ENCODE measurements around the gene KRTAP5-2.

KRTAP5-2 gene

DNA sequence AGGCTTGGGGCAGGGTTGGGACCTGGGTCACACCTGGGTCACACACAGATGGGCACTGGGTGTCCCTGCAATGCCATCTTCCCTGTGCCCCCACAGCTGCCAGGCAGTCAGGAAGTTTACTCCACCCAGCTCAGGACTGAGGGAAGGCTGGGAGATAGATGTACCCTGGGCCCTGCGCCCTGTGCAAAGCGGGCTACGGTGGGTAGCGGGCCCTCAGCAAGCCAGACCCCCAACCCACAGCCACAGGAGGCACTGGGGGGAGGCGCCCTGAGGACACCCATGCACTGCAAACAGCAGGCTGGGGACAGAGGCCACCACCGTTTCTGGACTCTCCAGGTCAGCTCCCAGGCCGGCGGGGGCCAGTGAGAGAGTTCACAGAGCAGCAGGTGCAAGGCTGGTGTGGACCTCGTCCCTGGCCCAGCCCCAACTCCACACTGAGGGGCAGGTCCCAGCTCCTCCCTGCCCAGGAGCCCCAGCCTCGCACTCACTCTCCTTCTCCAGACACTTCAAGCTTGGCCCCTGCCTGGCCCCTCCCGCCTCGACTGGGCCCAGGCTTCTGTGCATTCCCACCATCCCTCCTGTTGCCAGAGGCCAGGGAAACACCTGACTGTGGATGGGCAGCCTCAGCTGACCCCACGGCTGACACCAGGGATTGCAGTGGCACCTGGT, 30.9 kb downstream of the KRTAP5-2 start:
- no peak for DNase-seq

DNA sequence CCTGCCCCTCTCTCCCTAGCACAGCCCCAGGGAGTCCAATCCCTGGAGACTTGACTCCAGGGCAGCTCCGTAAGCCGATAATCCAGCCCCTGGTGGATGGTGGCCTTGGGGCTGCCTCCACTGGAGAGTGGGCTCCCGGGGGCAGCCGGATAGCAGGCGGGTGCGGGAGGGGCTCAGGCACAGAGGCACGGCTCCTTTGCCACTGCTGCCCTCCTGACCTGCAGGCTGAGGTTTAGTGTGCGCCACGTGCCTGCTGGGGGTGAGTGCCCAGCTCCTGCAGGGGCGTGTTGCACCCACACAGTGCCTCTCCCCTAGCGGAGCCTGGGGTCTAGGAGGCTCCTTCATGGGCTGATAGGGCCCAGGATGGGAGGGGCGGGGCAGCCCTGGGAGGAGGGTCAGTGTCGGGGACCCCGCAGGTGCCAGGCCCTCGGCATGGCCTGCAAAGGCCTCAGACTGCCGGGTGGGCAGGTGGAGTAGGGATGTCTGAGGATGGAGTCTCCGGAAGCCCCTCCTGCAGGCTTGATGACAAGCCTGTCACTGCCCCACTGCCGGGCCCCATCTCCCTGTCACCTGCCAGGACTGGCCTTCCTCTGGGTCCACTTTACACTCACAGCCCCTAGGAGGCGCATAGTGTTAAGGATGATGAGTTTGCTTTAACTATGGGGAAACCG, 31.6 kb downstream of the KRTAP5-2 start:
- no peak for DNase-seq

DNA sequence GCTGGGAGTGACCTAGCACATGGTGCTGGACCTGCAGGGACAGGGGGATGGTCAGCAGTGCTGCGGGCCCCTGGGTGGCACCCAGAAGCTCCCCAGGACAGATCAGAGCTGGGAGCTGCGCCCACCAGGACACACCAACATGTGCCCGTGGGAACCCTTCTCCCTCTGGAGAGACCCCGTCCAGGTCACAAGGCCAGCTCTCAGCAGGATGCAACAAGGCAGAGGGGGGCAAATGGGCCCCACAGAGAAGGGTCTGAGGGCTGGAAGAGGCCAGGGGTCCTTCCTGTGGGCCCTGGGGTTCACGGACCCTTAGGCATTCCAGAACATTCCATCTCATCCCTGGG, 32.2 kb downstream of the KRTAP5-2 start:
- no peak for DNase-seq

DNA sequence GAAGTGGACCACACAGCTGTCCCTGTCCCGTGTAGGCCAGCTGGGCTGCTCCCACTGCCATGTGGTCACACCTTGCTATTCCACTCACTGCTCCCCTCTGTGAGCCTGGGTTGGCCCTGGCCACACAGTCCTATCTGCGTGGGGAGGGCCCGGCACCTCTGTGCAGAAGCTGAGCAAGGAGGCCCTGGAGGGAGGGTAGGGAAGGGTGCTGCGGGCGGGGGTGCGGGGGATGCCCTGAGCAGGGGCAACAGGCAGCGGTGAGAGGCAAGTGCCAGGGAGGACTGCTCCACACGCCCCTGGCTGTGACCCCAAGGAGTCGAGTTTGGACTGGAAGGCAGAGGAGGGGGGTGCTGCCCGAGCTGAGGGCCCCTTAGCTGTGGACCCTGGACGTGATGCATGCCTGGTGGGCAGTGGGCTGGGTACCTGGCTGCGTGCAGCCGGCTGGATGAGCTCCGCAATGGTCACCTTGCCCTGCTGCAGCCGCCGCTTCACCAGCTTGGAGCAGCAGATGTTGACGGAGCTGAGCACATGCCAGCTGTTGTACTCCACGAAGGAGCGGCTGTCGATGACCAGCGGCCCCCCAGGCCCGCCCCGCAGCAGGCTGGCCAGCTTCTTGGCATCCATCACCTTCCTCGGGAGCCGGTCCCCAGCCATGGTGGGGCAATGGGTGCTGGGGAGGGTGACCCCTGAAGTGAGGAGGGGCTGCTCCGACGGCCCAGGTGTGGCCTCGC, 32.8 kb downstream of the KRTAP5-2 start:
- no peak for DNase-seq

DNA sequence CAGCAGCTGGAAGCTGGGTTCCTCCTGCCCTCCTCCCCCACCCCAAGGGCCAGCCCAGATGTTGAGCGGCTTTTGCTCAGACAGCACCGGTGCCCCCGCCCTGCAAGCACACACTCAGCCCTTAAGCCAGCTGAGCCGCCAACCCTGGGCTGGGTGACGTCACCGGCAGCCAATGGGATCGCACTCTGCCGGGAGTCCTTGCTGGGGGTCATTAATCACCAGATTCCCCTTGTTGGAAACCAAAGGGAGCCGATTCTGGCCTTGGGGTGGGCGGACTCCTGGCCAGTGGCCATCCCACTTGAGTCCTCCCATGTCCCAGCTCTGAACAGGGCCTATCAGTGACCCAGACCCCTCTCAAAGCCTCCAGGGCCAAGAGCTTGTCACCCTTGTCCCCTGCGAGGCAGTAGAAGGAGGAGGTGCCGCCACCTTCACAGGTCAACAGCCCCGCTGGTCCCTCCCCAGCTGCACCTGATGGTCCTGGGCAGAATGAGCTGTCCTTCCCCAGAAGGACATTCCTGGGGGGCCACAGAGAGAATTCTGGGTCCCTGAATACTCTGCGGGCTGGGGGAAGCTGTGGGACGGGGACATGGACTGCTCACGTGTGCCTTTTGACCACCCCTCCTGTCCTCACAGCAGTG, 33.4 kb downstream of the KRTAP5-2 start:
- peak; percentile 93 for DNase-seq

DNA sequence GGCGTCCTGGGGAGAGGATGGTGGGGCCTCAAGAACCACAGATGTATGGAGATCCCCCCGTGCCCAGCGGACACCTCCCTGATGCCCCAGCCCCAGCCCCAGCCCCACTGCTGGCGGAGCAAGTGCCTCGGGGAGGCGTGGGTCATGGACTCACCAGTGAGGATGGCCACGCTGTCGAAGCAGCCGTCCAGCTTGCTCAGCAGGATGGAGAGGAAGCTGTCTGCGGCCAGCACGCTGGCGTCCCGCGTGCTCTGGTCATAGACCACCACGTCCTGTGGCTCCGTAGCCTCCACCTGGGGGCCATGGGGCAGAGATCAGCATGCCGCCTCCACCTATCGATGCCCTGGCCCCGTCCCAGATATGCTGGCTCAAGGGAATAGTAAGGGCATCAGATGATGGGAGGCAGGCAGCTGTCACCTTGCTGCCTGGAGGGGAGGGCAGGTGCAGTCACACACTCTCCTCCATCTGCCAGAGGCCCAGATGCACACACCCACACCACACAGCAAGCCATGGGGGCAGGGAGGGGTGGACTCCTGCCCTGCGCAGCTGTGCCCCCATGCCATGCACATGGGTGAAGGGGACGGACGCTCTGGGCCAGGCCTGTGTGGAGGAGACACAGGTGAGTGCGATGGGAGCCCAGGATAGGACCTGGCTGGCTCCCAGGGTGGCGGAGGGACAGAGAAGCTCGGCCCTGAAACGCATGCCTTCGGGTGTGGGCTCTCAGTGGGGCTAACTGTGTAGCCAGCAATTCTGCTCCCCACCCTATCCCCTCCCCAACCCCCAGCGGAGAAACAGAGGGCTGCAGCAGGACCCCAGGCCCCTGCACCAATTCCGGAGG, 34.2 kb downstream of the KRTAP5-2 start:
- DNase-seq, result no peak

DNA sequence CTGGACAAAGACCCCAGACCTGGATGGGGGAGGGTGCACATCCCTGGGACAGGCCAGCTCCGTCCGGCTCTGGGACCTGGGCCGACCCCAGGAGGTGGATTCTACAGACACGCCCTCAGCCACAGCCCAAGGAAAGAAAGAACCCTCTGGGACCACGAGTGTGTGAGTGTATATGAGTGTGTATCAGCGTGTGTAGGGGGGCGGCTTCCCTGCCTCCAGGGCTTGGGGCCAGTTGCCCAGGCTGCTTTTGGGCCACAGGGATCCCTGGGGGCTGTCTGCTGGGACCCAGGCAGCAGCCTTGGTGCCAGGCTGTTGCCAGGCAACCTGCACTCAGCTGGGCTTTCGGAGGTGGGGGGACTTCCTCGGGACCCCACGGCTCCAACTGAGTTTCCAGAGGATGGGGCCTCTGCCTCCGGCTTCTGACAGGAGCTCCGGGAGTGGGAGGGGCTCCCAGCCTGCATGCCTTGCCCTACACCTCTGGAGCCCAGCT, 34.9 kb downstream of the KRTAP5-2 start:
- no peak for DNase-seq

DNA sequence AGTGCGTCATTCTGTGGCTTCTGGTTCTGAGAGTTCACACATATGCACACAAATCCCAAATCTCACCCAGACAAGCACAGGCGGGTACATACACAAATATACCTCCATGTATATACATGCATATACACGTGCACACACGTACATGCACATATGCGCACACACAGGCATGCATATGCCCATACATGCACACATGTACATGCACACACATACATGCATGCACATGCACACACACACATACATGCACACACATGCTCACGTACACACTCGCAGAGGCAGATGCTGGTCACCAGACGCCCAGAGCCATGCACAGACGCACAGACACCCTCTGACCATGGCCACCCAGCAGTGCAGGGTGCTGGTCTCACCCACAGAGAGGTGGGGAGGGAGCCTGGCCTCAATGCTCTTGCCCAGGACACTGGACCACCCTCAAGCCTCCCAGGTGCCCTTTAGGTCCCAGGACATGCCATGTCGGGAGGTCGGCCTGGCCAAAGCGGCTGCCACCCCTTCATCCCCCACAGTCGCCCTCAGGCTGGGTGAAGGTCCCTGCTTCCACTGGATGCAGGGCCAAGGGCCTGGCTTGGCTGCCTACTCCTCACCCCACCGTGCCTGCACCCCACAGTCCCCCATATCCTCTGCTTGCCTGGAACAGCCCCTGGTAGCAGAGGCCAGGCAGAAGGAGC, 35.5 kb downstream of the KRTAP5-2 start:
- no peak for DNase-seq

DNA sequence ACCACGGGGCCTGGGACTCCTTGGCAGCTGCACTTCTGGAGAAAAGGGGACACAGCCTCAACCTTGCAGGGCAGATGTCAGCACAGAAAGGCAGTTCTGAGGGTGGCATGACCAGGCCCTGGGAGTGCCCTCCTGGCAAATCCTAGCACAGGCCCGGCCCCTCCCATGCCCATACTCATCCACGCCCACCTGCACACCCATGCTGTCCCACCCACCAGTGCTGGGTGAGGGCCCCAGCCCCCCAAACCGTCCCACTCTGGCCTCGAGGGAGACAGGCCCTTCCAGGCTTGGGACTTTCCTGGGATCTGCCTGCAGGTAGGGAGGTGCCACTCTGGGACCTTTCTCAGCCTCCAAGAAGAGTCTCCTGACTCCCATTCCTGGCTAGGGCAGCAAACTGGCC, 36.1 kb downstream of the KRTAP5-2 start:
- DNase-seq, result no peak

DNA sequence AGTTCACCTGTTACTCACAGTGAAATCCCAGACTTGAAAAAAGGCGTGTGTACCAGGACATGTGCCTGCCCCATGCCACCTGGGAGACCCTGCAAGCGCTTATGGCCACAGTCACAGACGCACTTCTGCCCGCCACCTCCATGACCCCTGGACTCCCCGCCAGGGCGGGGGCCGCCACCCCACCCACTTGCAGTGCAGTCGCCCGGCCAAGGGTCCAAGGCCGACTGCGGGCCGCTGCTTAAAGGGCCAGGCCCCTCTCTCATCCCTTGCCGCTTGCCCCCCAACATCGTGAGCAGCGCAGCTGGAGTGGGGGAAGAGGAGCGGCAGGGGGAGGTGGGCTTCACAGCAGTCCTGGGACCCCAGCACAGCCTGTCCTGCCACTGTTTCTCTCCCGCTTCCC, 36.8 kb downstream of the KRTAP5-2 start:
- no peak for DNase-seq

DNA sequence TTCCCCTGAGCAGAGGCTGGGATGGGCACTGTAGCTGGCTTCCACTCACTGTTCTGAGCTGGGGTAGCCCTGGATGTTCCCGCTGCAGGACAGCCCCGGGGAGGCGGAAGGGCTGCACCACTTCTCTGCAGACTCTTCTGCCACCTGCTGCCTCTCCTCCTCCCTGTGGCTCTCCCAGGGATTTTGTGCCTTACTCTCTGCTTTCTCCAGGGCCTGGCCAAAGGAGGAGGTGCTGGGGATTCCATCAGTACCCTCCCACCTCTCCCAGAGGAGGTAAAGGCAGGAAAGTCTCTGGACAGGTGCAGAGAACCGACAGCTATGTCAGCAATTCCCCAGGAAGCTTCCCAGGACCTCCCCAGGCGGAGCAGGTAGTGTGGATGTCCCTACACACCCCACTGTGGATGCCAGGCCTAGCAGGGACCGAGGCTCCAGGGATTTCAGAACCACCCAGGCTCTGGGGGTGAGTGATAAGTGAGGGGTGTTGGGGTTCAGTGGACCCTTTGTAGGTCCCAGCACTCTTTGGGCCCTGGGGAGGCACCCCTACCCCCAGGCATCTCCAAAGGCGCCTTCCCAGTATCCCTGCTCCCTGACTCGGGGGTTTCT, 37.3 kb downstream of the KRTAP5-2 start:
- no peak for DNase-seq

DNA sequence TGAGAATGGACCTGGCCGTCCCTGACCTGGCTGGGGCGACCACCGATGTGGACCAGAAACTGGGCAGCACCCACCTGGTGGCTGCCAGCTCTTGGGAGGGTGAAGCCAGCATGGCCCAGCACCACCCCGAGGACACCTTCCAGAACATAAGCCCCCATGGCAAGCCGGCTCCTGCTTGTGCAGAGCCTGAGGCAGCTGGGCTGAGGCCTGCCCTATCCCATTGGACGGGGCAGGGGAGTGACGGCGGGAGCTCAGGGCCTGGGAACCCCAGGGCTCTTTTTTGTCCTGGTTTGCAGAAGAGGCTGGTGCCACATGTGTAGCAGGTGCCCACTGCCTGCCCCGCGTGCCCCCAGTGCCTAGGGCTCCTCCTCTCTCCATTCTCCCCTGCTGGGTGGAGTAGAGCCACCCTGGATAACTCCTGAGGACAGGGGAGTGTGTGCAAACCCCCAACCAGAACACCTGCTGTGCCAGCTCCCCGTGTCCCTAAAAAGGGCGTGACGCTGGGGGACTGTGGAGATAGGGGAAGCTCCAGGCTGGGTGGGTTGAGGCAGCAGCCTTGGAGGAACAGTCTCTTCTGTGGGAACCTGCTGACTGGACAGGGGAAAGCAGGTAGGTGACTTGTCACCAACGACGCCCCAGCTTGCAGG, 38.0 kb downstream of the KRTAP5-2 start:
- DNase-seq, result no peak

DNA sequence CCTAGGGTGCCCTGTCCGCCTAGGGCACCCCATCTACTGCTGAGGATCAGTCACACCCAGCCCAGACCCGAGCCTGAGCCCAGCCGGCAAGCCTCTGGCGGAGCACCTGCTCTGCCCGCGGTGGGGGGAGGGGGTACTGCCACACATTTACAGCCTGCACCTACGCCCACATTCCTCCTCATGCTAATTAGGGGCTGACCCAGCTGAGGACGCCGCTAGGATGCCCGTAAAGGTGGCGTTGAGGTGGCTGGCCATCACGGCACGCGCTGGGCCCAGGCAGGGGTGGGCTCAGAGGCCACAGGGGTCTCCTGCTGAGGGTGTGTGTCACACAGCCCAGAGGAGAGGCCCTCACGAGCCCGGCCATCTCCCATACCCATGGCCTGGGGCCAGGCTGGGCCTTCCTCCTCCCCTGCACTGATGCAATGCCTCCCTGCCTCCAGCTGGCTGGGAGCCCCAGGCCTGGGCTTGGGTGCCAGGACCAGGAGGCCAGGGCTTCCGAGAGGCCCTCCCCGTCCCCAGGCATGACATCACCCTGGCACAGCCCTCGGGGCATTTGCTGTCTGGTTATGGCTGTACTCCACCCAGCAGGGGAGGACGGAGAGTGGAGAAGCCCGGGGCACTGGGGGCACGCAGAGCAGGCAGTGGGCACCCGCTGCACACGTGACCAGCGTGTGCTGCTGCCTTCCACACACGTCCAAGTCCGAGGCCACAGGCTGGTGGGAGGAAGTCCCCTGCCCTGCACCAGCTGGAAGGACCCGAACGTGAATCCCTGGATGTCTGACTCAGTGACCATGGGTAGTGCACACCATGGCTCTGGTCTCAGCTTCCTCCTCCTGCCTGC, 38.8 kb downstream of the KRTAP5-2 start:
- peak; percentile 87 for DNase-seq

DNA sequence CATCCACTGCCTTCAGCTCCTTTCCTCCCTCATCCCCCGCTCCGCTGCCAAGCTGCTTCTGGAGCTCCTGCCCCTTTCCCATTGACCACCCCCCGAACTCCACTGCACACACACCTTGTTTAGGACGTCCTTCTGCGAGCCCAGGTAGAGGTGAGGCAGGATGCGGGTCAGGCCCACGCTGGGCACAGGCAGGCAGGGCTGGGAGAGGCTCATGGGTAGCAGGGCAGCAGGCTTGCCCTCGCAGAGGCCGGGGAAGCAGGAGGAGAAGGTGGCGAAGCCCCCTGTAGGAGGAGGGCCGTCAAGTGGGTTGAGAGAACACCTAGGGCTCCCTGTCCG, 39.4 kb downstream of the KRTAP5-2 start:
- DNase-seq, result no peak

DNA sequence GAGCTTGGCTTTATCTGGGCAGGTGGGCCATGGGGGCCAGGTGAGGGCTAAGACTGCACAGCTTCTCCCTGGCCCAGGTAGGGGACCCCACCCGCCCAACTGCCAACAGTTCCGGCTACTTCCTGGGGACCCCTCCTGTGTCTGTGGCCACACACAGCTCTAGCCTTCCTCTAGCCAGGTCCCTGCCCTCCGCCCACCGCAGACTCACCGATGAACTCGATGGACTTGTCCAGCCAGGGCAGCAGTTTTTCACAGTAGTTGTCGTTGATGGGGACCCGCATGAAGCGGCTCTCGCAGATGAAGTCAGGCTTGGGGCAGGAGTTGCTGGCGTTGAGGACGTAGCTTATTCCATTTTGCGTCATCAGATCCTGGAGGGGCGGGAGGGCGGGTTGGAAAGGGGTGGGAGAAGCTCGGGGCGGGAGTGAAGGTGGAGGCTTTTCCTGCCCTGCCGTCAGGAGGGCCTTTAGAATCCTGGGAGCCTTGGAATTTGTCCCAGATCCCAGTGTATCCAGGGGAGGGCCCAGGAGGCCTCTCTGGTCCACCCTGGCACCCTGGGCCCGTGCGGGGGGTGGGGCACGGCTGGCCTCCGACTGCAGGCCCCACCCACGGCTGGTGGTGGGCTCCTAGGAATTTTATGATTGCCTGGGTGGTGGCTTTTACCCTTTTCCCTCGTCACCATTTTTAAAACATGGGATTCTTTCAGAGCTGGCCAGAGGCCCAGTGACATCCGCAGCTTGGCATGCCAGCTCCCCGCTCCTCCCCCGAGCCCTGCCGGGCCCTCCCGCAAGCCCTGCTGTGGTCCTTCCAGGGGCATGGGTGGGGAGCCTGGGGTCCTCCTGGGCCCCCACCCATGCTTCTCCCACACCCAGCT, 40.0 kb downstream of the KRTAP5-2 start:
- DNase-seq, result peak; percentile 94

DNA sequence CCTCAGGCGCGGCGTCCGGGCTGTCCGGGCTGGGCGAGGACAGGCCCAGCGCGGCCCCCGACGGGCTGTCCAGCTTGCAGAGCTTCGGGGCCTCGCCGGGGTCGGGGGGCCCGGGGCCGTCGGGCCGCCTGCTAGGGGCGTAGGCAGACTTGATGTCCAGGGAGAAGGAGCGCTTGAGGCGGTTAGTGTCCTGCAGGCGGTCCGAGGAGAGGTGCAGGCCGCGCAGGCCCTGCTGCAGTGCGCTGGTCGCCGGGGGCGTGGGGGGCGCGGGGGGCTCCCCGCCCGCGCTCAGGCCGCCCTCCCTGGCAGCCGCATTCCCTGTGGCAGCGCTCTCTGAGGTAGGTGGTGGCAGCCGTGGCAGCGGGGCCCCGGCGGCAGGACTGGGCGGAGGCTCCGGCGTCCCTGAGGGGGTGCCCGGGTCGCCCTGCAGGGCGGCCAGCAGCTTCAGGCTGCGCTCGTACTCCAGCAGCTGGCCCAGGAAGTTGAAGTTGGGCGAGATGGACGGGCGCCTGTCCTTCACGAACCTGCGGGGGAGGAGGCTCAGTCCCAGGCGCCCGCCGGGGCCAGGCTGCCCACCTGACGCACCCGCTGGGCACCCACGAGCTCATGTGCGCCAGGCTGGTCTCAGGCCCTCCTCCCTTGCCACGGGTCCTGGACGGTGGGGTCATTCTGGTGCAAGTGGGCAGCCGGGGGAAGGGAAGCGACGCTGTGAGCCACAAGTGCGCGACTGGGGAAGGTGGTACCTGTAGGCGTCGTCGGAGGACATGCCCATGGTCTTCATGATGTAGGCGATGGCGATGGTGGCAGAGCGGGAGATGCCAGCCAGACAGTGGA, 40.8 kb downstream of the KRTAP5-2 start:
- DNase-seq, result no peak

DNA sequence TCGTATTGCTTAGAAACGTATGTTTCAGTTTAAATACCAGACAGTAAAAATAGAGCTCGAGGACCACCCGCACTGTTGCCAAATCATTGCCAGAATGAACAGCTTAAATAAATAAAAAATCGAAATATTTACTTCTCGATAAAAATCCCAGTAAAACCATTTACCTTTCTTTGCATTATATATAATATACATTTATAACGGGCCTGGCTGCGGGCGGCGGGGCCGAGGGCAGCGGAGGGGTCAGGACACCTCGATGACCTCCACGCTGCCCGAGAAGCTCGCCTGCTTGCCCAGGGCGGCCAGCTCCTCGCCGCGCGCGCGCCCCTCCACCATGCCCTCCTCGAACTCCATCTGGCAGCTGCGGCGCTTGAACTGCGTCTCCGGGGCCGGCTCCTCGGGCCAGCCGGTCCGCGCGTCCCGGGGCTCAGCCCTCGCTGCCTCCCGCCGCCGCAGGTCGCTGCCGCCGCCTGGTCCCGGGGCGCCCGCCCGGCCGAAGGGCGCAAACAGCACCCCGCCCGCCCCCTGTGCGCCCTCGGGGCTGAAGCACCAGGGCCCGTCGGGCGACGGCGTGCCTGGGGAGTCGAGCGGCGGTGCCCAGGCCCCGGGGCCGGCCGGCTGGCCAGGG, 41.7 kb downstream of the KRTAP5-2 start:
- no peak for DNase-seq
